ENCODE measurements around the gene FZD8.

The FZD8 gene

DNA sequence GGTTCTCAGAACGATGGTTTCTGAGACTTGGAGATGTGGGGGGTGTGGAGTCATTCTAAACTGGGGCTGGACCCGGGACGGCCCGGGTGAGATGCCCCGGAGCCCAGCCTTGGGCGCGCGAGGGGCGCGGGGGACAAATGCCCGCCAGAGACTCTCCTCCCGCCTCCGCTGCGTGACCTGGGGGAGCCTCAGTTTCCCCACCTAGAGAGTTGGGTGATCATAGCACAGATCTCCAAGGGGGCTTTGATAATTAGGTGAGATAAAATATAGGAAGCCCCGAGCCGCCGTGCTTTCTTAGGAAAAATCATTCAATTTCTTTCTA, 658 bp upstream of the FZD8 start:
- CTCF ChIA-PET = no interaction called here
- DNase-seq (ENCODE audit: extremely low spot score) = no peak
- TF ChIP-seq, protein P1, sequence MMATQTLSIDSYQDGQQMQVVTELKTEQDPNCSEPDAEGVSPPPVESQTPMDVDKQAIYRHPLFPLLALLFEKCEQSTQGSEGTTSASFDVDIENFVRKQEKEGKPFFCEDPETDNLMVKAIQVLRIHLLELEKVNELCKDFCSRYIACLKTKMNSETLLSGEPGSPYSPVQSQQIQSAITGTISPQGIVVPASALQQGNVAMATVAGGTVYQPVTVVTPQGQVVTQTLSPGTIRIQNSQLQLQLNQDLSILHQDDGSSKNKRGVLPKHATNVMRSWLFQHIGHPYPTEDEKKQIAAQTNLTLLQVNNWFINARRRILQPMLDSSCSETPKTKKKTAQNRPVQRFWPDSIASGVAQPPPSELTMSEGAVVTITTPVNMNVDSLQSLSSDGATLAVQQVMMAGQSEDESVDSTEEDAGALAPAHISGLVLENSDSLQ (IDR thresholded peaks at IDR 0.05) = no peak
- TF ChIP-seq FOXA1 (IDR thresholded peaks at IDR 0.05) (no peak), SP1 (IDR thresholded peaks at IDR 0.05) (no peak), ARNT (IDR thresholded peaks at IDR 0.05) (no peak), ZNF384 (IDR thresholded peaks at IDR 0.05) (no peak), BHLHE40 (IDR thresholded peaks at IDR 0.05; ENCODE audit: borderline replicate concordance) (no peak), L3MBTL2 (conservative IDR thresholded peaks at IDR 0.05) (no peak), LEF1 (IDR thresholded peaks at IDR 0.05; ENCODE audit: borderline replicate concordance) (no peak), FOXM1 (IDR thresholded peaks at IDR 0.05; ENCODE audit: borderline replicate concordance) (no peak), ELF4 (IDR thresholded peaks at IDR 0.05) (no peak), SUZ12 (IDR thresholded peaks at IDR 0.05) (no peak), FOXK2 (IDR thresholded peaks at IDR 0.05) (no peak), HDGF (IDR thresholded peaks at IDR 0.05; ENCODE audit: borderline replicate concordance) (no peak), CTBP1 (IDR thresholded peaks at IDR 0.05; ENCODE audit: borderline replicate concordance) (no peak)
- POLR2A ChIA-PET = no interaction called here

DNA sequence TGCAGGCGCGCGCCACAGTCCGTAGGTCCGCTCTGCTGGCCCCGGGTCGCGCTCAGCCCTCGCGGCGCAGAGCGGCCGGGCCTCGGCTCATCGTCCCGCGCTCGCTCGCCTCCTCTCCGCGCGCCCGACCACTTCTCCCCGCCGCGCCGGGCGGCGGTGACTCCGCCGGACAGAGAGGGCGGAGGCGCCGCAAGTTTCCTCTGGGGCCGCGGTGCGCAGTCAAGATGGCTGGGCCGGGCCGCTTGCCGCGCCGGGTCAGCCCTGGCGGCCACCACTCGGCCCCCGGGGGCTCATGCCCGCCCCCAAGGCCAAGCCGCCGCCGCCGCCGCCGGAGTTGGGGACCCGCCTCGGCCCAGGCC, 441 bp downstream of the FZD8 start:
- no peak for DNase-seq (ENCODE audit: extremely low spot score)
- TF ChIP-seq ELF4 (IDR thresholded peaks at IDR 0.05) = no peak
- peak; percentile 32; the same call in 1 of the 2 replicates for TF ChIP-seq FOXM1 (IDR thresholded peaks at IDR 0.05; ENCODE audit: borderline replicate concordance)
- ChIA-PET POLR2A (no interaction called here), CTCF (no interaction called here)

DNA sequence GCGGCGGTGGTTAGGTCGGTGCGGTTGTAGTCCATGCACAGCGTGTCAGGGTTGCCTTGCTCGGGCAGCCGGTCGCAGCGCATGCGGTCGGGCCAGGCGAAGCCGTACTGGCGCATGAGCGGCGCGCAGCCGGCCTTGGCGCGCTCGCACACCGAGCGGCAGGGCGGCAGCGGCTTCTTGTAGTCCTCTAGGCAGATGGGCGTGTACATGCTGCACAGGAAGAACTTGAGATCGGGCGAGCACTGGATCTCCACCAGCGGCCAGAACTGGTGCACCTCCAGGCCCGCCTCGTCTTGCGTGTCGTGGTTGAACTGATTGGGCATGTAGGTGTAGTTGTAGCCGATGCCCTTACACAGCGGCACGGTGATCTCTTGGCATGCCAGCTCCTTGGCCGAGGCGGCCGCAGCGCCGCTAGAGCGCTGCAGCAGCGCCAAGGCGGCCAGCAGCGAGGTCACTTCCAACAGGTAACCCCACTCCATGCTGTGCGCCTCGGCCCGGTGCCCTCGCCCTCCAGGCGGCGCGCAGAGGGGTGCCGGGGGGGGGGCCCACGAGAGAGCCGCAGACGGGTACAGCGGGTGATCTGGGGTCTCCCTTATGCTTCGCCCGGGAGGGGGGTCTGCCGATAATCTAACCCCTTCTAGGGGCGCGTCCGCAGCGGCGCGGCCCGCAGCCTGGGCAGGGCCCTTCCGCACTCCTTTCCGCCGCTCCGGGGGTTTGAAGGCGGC, 983 bp downstream of the FZD8 start:
- ChIA-PET POLR2A (no interaction called here), CTCF (interaction anchor here (0.6 kb wide), 1 partner anchor 487 kb away, joined by 3 read pairs; no protein-coding TSS in a partner anchor)
- TF ChIP-seq HDGF (IDR thresholded peaks at IDR 0.05; ENCODE audit: borderline replicate concordance) (no peak), L3MBTL2 (conservative IDR thresholded peaks at IDR 0.05) (peak; percentile 83)
- peak; percentile 26 for DNase-seq (ENCODE audit: extremely low spot score)

DNA sequence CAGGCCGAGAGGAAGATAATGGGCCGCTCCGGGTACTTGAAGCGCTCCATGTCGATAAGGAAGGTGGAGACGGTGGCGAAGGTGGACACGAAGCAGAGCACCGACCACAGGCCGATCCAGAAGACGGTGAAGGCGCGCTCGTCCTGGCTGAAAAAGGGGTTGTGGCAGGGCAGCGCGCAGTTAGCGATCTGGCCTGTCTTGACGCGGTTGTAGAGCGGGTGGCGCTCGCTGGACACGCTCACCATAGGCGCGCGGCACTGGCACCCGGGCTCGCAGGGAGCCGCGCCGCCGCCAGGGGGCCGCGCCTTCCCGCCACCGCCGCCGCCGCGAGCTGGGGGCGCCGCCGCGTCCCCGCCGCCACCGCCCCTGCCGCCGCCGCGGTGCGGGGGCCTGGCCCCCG, 1.6 kb downstream of the FZD8 start:
- peak; percentile 44 for DNase-seq (ENCODE audit: extremely low spot score)
- TF ChIP-seq NFRKB (IDR thresholded peaks at IDR 0.05) (no peak), HDGF (IDR thresholded peaks at IDR 0.05; ENCODE audit: borderline replicate concordance) (no peak)
- POLR2A ChIA-PET = no interaction called here
- CTCF ChIA-PET = interaction anchor here (0.6 kb wide), 1 partner anchor 486 kb away, joined by 3 read pairs; no protein-coding TSS in a partner anchor

DNA sequence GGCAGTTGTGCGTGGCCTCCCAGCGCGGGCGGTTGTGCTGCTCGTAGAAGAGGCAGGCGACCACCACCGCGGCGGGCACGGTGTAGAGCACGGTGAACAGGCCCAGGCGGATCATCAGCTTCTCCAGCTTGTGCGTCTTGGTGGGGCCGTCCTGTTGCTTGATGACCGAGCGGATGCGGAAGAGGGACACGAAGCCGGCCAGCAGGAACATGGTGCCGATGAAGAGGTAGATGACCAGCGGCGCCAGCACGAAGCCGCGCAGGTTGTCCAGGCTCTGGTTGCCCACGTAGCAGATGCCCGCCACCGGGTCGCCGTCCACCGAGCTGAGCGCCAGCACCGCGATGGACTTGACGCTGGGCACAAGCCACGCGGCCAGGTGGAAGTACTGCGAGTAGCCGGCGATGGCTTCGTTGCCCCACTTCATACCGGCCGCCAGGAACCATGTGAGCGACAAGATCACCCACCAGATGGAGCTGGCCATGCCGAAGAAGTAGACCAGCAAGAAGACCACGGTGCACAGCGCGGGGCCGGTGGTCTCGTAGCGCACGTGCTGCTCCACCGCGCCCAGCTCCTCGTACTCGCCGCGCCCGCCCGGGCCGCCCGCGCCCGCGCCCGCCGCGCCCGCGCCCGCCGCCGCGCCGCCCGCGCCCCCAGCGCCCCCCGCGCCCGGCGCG, 2.2 kb downstream of the FZD8 start:
- TF ChIP-seq BHLHE40 (IDR thresholded peaks at IDR 0.05; ENCODE audit: borderline replicate concordance) (no peak), ELF4 (IDR thresholded peaks at IDR 0.05) (no peak), FOXK2 (IDR thresholded peaks at IDR 0.05) (no peak), NFRKB (IDR thresholded peaks at IDR 0.05) (no peak), SUZ12 (IDR thresholded peaks at IDR 0.05) (no peak), L3MBTL2 (conservative IDR thresholded peaks at IDR 0.05) (no peak), SP1 (IDR thresholded peaks at IDR 0.05) (no peak), CTBP1 (IDR thresholded peaks at IDR 0.05; ENCODE audit: borderline replicate concordance) (no peak), FOXM1 (IDR thresholded peaks at IDR 0.05; ENCODE audit: borderline replicate concordance) (no peak), ZNF384 (IDR thresholded peaks at IDR 0.05) (no peak), HDGF (IDR thresholded peaks at IDR 0.05; ENCODE audit: borderline replicate concordance) (no peak), TARDBP (IDR thresholded peaks at IDR 0.05) (no peak), LEF1 (IDR thresholded peaks at IDR 0.05; ENCODE audit: borderline replicate concordance) (no peak), FOXA1 (IDR thresholded peaks at IDR 0.05) (no peak), ARNT (IDR thresholded peaks at IDR 0.05) (no peak)
- TF ChIP-seq, protein P1 (IDR thresholded peaks at IDR 0.05) = no peak
- ChIA-PET POLR2A (no interaction called here), CTCF (no interaction called here)
- no peak for DNase-seq (ENCODE audit: extremely low spot score)

DNA sequence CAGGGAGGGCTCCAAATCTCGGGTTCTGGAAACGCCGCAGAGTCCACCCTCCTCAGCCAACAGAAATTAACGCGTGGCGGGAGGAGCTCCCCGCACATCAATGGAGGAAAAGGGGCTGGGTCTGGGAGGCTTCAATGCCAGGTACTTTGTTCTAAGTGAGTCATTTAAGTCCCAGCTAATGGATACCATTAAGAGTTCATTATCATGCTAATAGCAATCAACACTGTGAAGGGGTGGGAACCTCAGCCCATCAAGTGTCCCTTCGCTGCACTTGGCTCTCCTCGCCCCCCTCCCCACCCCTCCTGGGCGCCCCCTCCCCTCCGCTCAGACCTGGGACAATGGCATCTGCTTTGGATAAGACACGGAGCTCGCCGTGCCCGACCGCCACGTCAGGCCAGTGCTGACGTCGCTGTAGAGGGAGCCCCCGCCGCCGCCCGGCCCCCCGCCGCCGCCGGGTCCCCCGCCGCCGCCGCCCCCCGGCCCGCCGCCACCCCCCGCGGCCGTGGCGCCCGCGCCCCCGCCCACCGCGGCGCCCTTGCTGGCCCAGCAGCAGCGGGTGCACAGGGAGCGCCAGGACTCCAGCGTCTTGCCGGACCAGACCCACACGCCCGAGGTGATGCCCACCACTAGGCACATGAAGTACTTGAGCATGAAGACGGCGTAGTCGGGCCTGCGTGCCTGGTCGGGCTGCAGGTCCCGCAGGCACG, 2.9 kb downstream of the FZD8 start:
- no peak for TF ChIP-seq NFRKB (IDR thresholded peaks at IDR 0.05)
- no peak for TF ChIP-seq ELF4 (IDR thresholded peaks at IDR 0.05)
- TF ChIP-seq TARDBP (IDR thresholded peaks at IDR 0.05) = no peak
- no peak for TF ChIP-seq BHLHE40 (IDR thresholded peaks at IDR 0.05; ENCODE audit: borderline replicate concordance)
- TF ChIP-seq, protein P1 (IDR thresholded peaks at IDR 0.05) = no peak
- no peak for TF ChIP-seq L3MBTL2 (conservative IDR thresholded peaks at IDR 0.05)
- TF ChIP-seq ARNT (IDR thresholded peaks at IDR 0.05) = no peak
- no peak for TF ChIP-seq FOXK2 (IDR thresholded peaks at IDR 0.05)
- no peak for TF ChIP-seq SUZ12 (IDR thresholded peaks at IDR 0.05)
- no peak for TF ChIP-seq SP1 (IDR thresholded peaks at IDR 0.05)
- no peak for TF ChIP-seq ZNF384 (IDR thresholded peaks at IDR 0.05)
- TF ChIP-seq CTBP1 (IDR thresholded peaks at IDR 0.05; ENCODE audit: borderline replicate concordance) = no peak
- no peak for TF ChIP-seq FOXM1 (IDR thresholded peaks at IDR 0.05; ENCODE audit: borderline replicate concordance)
- TF ChIP-seq LEF1 (IDR thresholded peaks at IDR 0.05; ENCODE audit: borderline replicate concordance) = no peak
- ChIA-PET CTCF (interaction anchor here (0.7 to 5.2 kb wide), 2 partner anchors 308 to 1141 kb away, joined by 3 to 28 read pairs; no protein-coding TSS in a partner anchor), POLR2A (interaction anchor here (0.6 kb wide), 1 partner anchor 51 kb away, joined by 3 read pairs; no protein-coding TSS in a partner anchor)
- DNase-seq (ENCODE audit: extremely low spot score) = no peak
